ENCODE data around the gene MYORG.
"Not testable (repeated sequence)": the region's sequence is repeated elsewhere in the genome, so short reads cannot be mapped to it uniquely, and the experiment has no call there.

The MYORG gene

DNA sequence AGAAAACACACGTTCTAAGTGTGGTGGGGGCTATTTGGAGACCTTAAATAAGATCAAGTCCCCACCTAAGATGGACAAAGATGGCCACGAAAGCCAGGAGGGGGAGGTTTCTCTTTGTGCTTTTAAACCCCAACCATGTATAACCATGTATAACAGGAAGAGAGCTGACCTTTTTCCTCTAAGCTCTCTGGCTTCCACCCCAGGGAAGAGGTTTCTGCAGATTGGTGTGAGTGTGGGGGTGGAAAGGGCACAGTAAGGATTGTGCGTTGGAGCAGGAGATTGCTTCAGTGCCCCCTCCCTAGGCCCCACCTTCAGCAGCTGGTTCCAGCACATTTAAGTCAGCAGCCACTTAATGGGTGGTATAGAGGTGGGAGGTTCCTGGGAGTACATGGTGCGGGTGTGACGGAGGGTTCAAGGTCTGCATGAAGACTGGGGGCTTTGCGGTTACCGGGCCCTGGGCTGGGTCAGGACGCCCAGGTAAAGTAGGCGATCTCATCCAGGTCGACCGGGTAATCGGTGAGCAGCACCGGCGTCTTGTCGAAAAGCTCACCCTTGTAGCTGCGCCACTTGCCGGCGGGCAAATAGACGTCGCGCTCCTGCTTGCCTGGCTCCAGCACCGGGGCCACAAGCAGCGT lies 6.2 kb downstream of the MYORG start:
- H3K4me1 ChIP-seq (ENCODE audit: control insufficient read depth in 5 of 5, insufficient read depth in 5 of 5, low read length in 5 of 5) = peaks cover 6 to 30% (median 12%) of the 10 kb centered on the region in 5 donors

DNA sequence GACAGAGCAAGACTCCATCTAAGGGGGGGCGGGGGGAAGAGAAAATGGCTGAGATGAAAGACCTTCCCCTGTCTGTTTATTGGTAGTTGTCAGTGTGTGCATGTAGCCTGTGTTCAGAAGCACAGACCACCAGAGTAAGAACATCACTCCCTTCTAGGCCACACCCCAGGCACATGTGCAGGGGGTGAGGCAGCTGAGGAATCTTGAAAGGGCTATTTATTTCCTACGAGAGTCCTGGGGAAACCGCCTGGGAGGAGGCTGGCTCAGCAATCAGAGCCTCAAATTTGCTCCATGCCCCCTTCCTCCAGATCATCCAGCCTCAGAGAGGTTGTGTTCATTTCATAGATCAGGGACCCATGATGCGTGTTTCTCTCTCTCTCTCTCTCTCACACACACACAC lies 7.1 kb downstream of the MYORG start:
- H3K36me3 ChIP-seq (ENCODE audit: control insufficient read depth in 5 of 5, insufficient read depth in 5 of 5, low read length in 5 of 5) = peaks cover 0 to 29% (median 14%) of the 10 kb centered on the region in 5 donors
- peaks cover 0 to 3% (median 0%) of the 10 kb centered on the region in 5 donors for H3K9me3 ChIP-seq (ENCODE audit: control insufficient read depth in 5 of 5, low read length in 5 of 5)
- H3K27me3 ChIP-seq (ENCODE audit: control insufficient read depth in 5 of 5, insufficient read depth in 4 of 5, low read length in 5 of 5) = no peaks in the 10 kb centered on the region
- no peak overlapping the region for H3K4me3 ChIP-seq (ENCODE audit: low read depth in 1 of 5, low read length in 5 of 5)
- H3K9ac ChIP-seq (ENCODE audit: low read length in 5 of 5) = no peak overlapping the region
- H3K4me1 ChIP-seq (ENCODE audit: control insufficient read depth in 5 of 5, insufficient read depth in 5 of 5, low read length in 5 of 5) = peaks cover 6 to 24% (median 12%) of the 10 kb centered on the region in 5 donors
- no peak overlapping the region for H3K27ac ChIP-seq (ENCODE audit: low read depth, low read length)

More for the DNA sequence above, 6.2 kb downstream of the MYORG start:
- Histone ChIP-seq H3K36me3 (ENCODE audit: control insufficient read depth in 5 of 5, insufficient read depth in 5 of 5, low read length in 5 of 5) (peaks cover 0 to 29% (median 14%) of the 10 kb centered on the region in 5 donors), H3K9me3 (ENCODE audit: control insufficient read depth in 5 of 5, low read length in 5 of 5) (peaks cover 0 to 3% (median 0%) of the 10 kb centered on the region in 5 donors), H3K27ac (ENCODE audit: low read depth, low read length) (no peak overlapping the region), H3K9ac (ENCODE audit: low read length in 5 of 5) (no peak overlapping the region), H3K27me3 (ENCODE audit: control insufficient read depth in 5 of 5, insufficient read depth in 4 of 5, low read length in 5 of 5) (no peaks in the 10 kb centered on the region), H3K4me3 (ENCODE audit: low read depth in 1 of 5, low read length in 5 of 5) (peak overlapping the region in 2 of 5 donors; percentile 22 to 39)

DNA sequence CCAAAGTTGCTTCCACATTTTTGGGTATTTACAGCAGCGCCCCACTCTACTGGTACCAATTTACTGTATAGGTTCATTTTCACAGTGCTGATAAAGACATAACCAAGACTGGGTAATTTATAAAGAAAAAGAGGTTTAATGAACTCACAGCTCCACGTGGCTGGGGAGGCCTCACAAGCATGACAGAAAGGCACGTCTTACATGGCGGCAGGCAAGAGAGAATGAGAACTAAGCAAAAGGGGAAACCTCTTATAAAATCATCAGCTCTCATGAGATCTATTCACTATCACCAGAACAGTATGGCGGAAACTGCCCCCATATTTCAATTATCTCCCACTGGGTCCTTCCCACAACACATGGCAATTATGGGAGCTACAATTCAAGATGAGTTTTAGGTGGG lies 7.9 kb downstream of the MYORG start:
- H3K27ac ChIP-seq (ENCODE audit: low read depth, low read length); H3K27me3 ChIP-seq (ENCODE audit: control insufficient read depth in 5 of 5, insufficient read depth in 4 of 5, low read length in 5 of 5); H3K9me3 ChIP-seq (ENCODE audit: control insufficient read depth in 5 of 5, low read length in 5 of 5); H3K4me3 ChIP-seq (ENCODE audit: low read depth in 1 of 5, low read length in 5 of 5); H3K9ac ChIP-seq (ENCODE audit: low read length in 5 of 5): not testable (repeated sequence)
- peaks cover 0 to 29% (median 14%) of the 10 kb centered on the region in 5 donors for H3K36me3 ChIP-seq (ENCODE audit: control insufficient read depth in 5 of 5, insufficient read depth in 5 of 5, low read length in 5 of 5)
- H3K4me1 ChIP-seq (ENCODE audit: control insufficient read depth in 5 of 5, insufficient read depth in 5 of 5, low read length in 5 of 5) = peaks cover 6 to 33% (median 20%) of the 10 kb centered on the region in 5 donors

DNA sequence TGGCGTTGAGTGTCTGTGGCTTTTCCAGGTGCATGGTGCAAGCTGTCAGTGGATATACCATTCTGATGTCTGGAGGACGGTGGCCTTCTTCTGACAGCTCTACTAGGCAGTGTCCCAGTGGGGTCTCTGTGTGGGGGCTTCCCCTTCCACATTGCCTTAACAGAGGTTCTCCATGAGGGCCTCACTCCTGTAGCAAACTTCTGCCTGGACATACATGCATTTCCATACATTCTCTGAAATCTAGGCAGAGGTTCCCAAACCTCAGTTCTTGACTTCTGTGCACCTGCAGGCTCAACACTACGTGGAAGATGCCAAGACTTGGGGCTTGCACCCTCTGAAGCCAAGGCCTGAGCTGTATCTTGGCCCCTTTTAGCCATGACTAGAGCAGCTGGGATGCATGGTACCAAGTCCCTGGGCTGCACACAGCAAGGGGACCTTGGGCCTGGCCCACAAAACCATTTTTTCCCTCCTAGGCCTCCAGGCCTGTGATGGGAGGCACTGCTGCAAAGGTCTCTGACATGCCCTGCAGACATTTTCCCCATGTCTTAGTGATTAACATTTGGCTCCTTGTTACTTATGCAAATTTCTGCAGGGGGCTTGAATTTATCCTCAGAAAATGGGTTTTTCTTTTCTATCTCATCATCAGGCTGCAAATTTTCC lies 8.8 kb downstream of the MYORG start:
- not testable (repeated sequence) for H3K9me3 ChIP-seq (ENCODE audit: control insufficient read depth in 5 of 5, low read length in 5 of 5); H3K27me3 ChIP-seq (ENCODE audit: control insufficient read depth in 5 of 5, insufficient read depth in 4 of 5, low read length in 5 of 5); H3K27ac ChIP-seq (ENCODE audit: low read depth, low read length); H3K9ac ChIP-seq (ENCODE audit: low read length in 5 of 5); H3K4me3 ChIP-seq (ENCODE audit: low read depth in 1 of 5, low read length in 5 of 5)
- Histone ChIP-seq H3K36me3 (ENCODE audit: control insufficient read depth in 5 of 5, insufficient read depth in 5 of 5, low read length in 5 of 5) (peaks cover 0 to 29% (median 14%) of the 10 kb centered on the region in 5 donors), H3K4me1 (ENCODE audit: control insufficient read depth in 5 of 5, insufficient read depth in 5 of 5, low read length in 5 of 5) (peaks cover 6 to 40% (median 29%) of the 10 kb centered on the region in 5 donors)

DNA sequence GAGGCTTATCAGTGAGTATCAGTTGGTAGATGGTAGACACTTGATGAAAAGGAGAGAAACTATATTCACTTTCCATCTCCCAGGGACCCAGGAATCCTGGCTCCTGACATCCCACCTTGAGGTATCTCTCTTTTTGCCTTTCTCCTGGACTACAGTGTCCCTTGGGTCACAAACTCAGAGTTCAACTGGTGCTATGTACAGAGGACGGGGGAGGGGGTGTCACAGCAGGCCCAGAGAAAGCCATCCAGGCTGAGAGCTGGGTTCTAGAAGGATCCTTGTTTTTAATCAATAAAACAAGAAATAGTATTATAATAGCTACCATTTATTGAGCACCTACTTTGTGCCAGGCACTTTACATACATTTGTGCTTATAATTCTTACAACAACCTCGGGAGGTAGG lies 10.3 kb downstream of the MYORG start:
- no peak overlapping the region for H3K27ac ChIP-seq (ENCODE audit: low read depth, low read length)
- H3K4me1 ChIP-seq (ENCODE audit: control insufficient read depth in 5 of 5, insufficient read depth in 5 of 5, low read length in 5 of 5) = peaks cover 6 to 36% (median 29%) of the 10 kb centered on the region in 5 donors
- H3K9me3 ChIP-seq (ENCODE audit: control insufficient read depth in 5 of 5, low read length in 5 of 5) = no peaks in the 10 kb centered on the region
- no peak overlapping the region for H3K4me3 ChIP-seq (ENCODE audit: low read depth in 1 of 5, low read length in 5 of 5)
- H3K9ac ChIP-seq (ENCODE audit: low read length in 5 of 5) = no peak overlapping the region
- H3K27me3 ChIP-seq (ENCODE audit: control insufficient read depth in 5 of 5, insufficient read depth in 4 of 5, low read length in 5 of 5) = no peaks in the 10 kb centered on the region
- peaks cover 0 to 20% (median 9%) of the 10 kb centered on the region in 5 donors for H3K36me3 ChIP-seq (ENCODE audit: control insufficient read depth in 5 of 5, insufficient read depth in 5 of 5, low read length in 5 of 5)

DNA sequence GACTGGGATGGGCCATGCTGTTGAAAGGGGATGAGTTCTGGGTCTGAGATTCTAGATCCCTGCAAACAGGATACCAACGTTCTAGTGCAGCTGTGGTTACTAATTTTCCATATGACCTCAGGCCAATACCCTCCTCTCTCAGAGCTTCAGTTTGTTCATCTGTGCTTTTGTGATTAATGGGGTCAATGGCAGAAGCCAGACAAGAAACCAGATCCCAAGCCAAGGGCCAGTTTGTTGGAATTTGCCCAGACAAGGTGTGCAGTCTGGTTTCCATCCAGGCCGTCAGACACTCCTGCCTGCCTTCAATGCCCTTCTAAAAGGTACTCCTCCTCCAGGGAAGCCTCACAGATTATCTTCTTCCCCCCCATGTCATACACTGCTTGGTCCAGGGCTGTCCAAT lies 11.4 kb downstream of the MYORG start:
- H3K4me1 ChIP-seq (ENCODE audit: control insufficient read depth in 5 of 5, insufficient read depth in 5 of 5, low read length in 5 of 5) = peaks cover 4 to 29% (median 25%) of the 10 kb centered on the region in 5 donors
- H3K27me3 ChIP-seq (ENCODE audit: control insufficient read depth in 5 of 5, insufficient read depth in 4 of 5, low read length in 5 of 5) = no peaks in the 10 kb centered on the region
- no peak overlapping the region for H3K27ac ChIP-seq (ENCODE audit: low read depth, low read length)
- no peaks in the 10 kb centered on the region for H3K9me3 ChIP-seq (ENCODE audit: control insufficient read depth in 5 of 5, low read length in 5 of 5)
- peaks cover 0 to 9% (median 4%) of the 10 kb centered on the region in 5 donors for H3K36me3 ChIP-seq (ENCODE audit: control insufficient read depth in 5 of 5, insufficient read depth in 5 of 5, low read length in 5 of 5)
- H3K4me3 ChIP-seq (ENCODE audit: low read depth in 1 of 5, low read length in 5 of 5) = no peak overlapping the region
- no peak overlapping the region for H3K9ac ChIP-seq (ENCODE audit: low read length in 5 of 5)

DNA sequence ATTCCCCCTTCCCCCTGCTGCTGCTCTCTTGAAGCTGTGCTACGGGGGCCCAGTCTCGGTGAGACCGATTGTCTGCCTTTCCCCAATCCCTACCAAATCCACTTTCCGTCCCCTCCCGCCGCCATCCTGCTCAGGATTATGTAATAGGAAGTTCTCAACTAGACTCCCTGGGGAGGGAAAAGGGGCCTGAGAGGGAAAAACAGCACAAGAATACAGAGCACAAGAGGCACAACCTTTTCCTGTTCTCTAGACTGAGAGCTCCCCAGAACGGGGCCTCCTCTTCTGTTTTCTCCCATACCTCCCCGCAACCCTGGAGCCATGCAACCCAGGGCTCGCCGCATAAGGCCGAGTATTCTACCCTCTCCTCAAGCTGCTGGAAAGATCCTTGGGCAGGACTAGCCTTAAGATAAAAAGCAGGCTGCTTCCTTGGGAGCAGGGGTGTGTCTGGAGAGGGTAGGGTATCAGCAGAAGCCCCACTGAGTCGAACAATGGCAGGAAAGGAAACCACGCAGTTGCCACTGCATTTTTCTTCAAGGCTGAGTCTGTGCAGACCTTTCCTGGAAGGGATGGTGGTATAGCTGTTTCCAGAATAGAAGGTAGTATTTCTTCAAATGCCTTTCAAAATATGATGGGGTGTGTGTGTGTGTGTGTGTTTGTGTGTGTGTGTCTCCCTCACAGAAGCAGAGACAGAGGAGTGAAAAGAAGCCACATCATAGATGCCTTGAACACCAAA lies 12.9 kb downstream of the MYORG start:
- Histone ChIP-seq H3K4me3 (ENCODE audit: low read depth in 1 of 5, low read length in 5 of 5) (peak overlapping the region; percentile 18 to 50 (median 33)), H3K9ac (ENCODE audit: low read length in 5 of 5) (peak overlapping the region in 3 of 5 donors; percentile 8 to 52 (median 41)), H3K27ac (ENCODE audit: low read depth, low read length) (peak overlapping the region; percentile 45), H3K4me1 (ENCODE audit: control insufficient read depth in 5 of 5, insufficient read depth in 5 of 5, low read length in 5 of 5) (peaks cover 0 to 23% (median 19%) of the 10 kb centered on the region in 5 donors), H3K9me3 (ENCODE audit: control insufficient read depth in 5 of 5, low read length in 5 of 5) (no peaks in the 10 kb centered on the region), H3K36me3 (ENCODE audit: control insufficient read depth in 5 of 5, insufficient read depth in 5 of 5, low read length in 5 of 5) (no peaks in the 10 kb centered on the region), H3K27me3 (ENCODE audit: control insufficient read depth in 5 of 5, insufficient read depth in 4 of 5, low read length in 5 of 5) (no peaks in the 10 kb centered on the region)

DNA sequence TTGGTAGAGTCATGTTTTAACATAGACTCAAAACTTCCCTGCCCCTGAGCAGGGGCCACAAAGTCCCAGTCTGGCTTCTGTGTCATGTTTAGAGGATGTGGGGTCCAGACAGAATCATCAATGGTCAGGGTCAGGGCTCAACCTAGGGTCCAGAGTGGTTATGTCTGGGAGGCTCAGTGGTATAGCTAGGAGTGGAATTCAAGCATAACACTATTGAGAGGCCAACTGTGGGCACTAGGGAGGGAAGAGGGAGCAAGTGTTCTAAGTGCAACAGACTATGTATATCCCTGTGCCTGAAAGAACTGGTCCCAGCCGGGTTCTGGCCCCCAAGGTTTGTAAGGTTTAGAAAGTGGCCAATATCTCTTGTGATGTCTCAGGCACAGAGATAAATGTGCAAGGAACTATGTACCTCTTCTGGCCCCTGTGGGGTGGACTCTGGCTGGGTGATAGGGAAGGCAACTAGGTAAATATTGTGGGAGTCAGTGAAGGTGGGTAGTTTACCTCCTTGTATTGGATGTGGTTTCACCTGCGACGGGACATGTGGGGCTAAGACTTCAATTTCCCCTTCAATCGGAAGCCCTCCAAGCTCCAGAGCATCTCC lies 14.0 kb downstream of the MYORG start:
- Histone ChIP-seq H3K9ac (ENCODE audit: low read length in 5 of 5) (no peak overlapping the region), H3K36me3 (ENCODE audit: control insufficient read depth in 5 of 5, insufficient read depth in 5 of 5, low read length in 5 of 5) (no peaks in the 10 kb centered on the region), H3K4me1 (ENCODE audit: control insufficient read depth in 5 of 5, insufficient read depth in 5 of 5, low read length in 5 of 5) (peaks cover 0 to 23% (median 17%) of the 10 kb centered on the region in 5 donors), H3K4me3 (ENCODE audit: low read depth in 1 of 5, low read length in 5 of 5) (no peak overlapping the region), H3K27me3 (ENCODE audit: control insufficient read depth in 5 of 5, insufficient read depth in 4 of 5, low read length in 5 of 5) (no peaks in the 10 kb centered on the region), H3K9me3 (ENCODE audit: control insufficient read depth in 5 of 5, low read length in 5 of 5) (no peaks in the 10 kb centered on the region), H3K27ac (ENCODE audit: low read depth, low read length) (no peak overlapping the region)

DNA sequence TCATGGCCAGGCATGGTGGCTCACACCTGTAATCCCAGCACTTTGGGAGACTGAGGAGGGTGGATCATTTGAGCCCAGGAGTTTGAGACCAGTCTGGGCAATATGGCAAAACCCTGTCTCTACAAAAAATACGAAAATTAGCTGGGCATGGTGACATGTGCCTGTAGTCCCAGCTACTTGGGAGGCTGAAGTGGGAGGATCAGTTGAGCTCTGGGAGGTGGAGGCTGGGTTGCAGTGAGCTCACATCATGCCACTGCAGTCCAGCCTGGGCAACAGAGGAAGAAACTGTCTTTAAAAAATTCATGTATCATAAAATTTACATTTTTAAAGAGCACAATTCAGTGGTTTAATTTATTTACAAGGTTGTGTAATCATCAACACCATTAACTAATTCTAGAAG lies 23.7 kb downstream of the MYORG start:
- H3K36me3 ChIP-seq (ENCODE audit: control insufficient read depth in 5 of 5, insufficient read depth in 5 of 5, low read length in 5 of 5); H3K27me3 ChIP-seq (ENCODE audit: control insufficient read depth in 5 of 5, insufficient read depth in 4 of 5, low read length in 5 of 5); H3K9me3 ChIP-seq (ENCODE audit: control insufficient read depth in 5 of 5, low read length in 5 of 5); H3K4me3 ChIP-seq (ENCODE audit: low read depth in 1 of 5, low read length in 5 of 5); H3K27ac ChIP-seq (ENCODE audit: low read depth, low read length); H3K9ac ChIP-seq (ENCODE audit: low read length in 5 of 5); H3K4me1 ChIP-seq (ENCODE audit: control insufficient read depth in 5 of 5, insufficient read depth in 5 of 5, low read length in 5 of 5): not testable (repeated sequence)
